Stimulated activated CD8-positive, alpha-beta memory T cell treated with anti-CD3 and anti-CD28 coated beads, Interleukin-7, amount 100 ng/mL, for 24 hours (primary cell): ENCODE measurements around the gene UNC5C.

Source experiments
- DNase-seq: peaks from one replicate; pipeline ENCODE4 v3.0.0-alpha.2; 2020; ENCODE audit warnings: low read depth

The UNC5C gene

GRCh38 chr4:95265814-95266740 lies 282.7 kb downstream of the UNC5C start:
- DNase-seq = no peak

GRCh38 chr4:95264843-95265242 lies 283.9 kb downstream of the UNC5C start:
- DNase-seq = no peak

- no peak for DNase-seq
Measured at GRCh38 chr4:95263960-95264359, 284.8 kb downstream of the UNC5C start.

GRCh38 chr4:95263391-95263790 lies 285.4 kb downstream of the UNC5C start:
- DNase-seq = no peak

DNA sequence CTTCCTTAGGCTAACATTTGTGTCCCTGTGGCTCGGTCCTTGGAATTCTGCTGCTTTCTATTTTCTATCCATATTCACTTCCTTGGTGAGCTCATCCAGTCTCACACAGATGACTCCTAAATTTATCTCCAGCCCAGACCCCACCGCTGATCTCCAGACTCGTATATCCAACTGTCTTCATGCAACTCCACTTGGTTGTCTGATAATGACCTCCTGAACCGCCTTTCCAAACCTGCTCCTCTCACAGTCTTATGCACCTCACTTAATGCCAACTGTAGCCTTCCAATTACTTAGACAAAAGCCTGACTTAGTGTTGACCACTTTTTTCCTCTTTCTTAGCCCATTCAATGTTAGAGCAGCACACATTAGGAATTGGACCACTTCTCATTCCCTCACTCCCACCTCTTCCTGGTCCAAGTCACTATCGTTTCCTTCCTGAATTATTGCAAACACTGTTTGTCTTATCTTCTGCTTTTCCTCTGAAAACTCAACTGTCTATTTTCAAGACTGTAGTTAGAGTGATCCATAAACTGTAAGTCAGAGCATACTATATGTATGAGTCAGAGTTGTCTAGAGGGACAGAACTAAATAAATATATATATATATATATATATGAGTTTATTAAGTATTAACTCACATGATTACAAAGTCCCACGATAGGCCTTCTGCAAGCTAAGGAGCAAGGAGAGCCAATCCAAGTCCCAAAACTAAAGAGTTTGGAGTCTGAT lies 292.5 kb downstream of the UNC5C start:
- DNase-seq = no peak

DNA sequence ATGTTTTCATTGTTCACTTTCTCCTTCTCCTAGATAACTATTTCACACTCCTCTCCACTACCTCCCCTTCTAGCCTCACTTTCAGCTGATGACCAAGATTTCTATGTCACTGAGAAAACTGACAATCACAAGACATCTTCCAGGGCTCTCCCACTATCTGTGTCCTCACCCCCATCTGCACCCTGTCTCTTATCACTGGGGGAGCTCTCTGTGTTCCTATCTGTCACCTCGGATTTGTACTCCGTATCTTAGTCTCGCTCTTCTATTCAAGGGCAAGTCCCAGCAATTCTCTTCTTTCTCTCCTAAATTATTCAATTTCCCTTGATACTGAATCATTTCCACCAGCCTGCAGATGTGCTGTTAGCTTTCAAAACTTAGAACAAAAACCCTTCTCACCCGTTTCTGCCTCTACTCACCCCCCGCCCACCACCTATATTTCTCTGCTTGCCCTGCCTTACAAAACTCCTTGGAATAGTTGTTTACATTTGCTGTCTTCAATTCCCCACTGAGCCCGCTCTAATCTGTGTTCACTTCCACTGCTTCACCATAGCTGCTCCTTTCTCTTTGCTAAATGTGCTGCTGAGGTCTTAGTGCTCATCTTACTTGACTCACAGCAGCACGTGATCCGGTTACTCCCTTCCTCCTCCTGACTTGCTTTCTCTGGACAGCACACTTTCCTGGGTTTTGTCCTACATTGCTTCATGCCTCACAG lies 293.2 kb downstream of the UNC5C start:
- no peak for DNase-seq

DNA sequence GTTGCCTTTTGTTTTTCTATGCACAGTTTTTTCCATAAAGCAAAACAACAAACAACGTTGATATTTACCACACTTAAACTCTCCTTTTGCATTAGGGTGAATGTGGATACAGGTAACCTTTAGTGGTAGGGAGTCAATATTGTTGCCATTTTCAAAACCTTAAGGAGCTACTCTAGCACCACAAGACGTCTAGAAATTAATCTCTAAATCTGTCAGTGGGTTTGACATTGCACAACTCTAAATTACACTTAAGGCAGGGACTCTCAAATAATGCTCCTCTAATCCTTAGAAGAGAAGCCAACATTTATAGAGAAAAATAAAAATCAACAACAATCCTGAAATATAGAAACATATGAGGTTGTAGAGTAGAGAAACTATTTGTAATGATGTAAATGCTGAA lies 297.2 kb downstream of the UNC5C start:
- no peak for DNase-seq

DNA sequence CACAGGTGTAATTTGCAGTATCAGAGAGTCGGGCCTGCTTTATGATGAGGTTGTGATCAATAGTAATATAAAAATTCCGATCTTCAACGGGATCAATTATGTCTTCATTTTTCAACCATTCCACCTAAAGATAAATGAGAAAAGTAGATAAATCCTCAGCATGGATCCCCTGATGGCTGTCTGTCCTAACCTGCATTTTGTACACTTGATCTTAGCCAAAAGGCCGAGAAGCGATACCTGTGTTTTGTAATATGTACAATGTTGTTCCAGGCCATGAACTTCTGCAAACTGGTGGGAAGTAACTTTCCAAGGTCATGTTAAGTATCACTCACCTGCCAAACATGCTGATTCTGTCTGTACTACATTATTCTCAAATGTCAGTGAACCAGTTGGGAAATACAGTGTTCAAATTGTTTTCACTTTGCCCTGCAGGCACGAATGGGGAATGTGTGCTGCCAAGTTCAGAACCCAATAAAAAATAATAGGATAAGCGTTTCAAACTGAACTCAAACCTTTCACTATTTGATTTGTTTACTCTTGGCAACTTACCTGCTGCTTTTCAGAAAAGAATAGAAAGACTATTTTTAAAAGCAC lies 298.1 kb downstream of the UNC5C start:
- DNase-seq = no peak

DNA sequence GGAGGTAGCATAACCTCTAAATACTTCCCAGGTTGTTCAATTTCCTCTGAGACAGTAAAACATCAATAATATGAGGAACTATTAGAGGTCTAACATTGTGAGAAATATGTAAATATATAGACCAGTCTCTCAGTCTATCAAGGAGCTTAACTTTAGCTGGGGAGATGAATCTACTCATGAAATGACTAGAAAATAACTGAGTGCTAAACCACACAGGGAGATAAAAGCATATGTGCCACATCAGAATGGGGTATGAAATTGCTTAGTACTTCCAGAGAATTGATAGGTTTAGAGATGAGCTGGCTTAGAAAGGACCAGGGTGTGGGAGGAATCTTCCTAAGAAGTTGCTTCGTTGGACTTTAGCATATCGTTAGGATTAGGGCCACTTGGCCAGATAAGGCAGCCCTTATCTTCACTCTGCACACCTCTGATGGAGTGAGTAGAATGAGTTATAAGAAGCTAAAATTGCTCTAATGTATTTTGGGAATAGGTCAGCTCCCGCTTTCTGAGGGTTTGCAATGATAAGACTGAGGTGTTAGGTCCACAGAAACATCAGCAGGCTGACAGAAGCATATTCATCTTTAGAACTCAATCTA lies 299.2 kb downstream of the UNC5C start:
- no peak for DNase-seq

- DNase-seq = no peak
Measured at GRCh38 chr4:95248720-95249425, 299.9 kb downstream of the UNC5C start.

- DNase-seq = no peak
Measured at GRCh38 chr4:95243892-95244291, 304.9 kb downstream of the UNC5C start.

DNA sequence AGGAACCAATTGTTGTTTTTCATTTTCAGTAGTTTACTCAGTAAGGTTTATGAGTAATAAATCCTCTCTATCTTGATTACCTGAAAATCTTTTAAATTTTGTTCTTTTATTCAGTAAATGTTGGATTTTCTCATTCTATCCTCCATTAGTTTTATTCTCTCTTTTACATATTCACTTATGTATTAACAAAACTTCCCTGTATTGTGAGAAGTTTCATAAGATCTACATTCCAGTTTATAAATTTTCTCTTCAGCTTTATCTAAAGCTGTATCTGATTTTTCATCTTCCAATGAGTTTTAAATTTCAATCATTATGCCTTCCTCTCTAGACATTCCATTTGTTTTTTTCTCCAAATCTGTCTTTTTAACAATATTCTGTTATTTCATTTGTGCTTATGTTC lies 310.2 kb downstream of the UNC5C start:
- DNase-seq = no peak

GRCh38 chr4:95232358-95233156 lies 316.2 kb downstream of the UNC5C start:
- DNase-seq = no peak

GRCh38 chr4:95231681-95232080 lies 317.1 kb downstream of the UNC5C start:
- no peak for DNase-seq

DNA sequence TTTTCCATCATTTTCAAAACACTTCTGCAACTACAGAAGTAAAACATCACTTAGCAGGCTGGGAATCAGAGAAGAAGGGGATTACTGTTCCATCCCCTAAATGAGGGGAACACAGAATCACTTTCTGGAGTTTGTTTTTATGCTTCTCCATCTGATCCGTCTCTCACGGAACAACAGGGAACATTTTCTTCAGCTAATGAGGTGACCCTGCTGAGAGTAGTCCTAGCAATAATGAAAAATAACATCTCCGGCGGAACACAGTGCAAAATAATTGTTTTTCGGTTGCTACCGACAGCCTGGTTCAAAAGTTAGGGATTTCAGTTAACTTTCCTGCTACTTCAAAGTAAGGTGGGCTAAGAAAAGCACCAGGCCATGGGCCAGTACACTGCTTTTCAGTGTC lies 322.9 kb downstream of the UNC5C start:
- no peak for DNase-seq

- no peak for DNase-seq
Measured at GRCh38 chr4:95224402-95224801, 324.4 kb downstream of the UNC5C start.

DNA sequence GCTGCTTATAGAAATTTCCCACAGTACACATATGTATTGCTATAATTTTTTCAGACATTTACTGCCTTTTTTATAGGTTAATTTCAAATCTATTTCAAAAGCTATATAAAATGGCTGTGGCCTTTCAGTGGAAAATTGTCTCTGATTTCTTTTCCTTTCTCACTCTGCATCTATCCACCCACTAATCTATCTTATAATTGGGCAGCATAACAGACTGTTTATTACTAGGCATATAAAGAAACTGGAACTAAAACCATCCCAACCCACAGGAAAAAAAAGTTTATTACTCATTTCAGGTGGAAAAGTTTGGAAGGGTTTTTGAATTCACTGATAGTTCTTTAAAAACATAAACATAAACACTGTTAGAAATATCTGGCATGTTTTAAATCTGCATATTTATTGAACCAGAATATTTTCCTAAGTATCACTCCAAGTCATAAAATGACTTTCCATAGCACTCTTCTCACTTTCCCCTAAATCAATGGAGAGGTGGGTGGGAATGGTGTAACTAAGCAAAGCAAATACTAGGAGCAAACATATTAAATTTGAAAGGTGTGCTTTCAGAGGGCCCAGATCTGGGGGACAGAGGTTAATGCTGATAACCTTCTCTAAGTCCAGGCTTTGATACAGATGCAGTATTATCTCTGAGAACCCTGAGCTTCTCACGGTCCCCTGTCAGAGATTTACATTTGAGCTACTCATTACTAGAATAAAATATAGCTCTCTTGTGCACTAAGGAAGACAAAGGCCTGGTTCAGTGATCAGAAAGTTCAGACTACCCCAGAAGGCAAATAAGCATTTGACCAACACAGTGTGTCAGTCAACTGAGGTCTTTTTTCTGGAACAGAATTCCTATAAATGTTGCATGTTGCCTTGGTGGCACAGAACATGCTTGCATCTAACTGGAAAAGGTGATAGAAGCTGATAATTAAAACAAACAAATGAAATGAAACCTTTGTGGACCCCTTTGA lies 328.3 kb downstream of the UNC5C start:
- DNase-seq = no peak

DNA sequence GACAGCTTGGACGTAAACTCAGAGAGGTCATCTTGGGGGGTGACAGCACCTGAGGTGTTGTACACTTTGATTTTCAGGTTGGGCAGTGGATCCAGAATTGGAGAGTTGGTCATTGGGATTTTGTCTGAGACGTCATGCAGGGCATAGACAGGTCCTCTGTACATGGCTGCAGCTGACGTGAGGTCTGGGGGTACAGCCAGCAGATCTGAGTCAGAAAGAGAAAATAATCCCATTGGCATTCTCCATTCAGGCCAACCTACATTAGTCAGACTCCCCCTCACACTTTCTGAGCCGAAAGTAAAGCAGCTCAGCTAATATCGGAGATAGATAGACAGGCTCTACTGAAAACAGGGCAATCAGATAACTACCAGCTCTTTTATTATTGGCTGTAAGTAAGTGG lies 329.7 kb downstream of the UNC5C start:
- DNase-seq = no peak

- no peak for DNase-seq
Measured at GRCh38 chr4:95217197-95217596, 331.6 kb downstream of the UNC5C start.
